ENCODE measurements around the gene BAG1. TPM values are rescaled to one million over a fixed set of nuclear protein-coding genes. Genes with fewer than 3 reads are reported as not detected.

The BAG1 gene
- total and polyA plus RNA-seq, 2 donors from 2014 or later = 134 to 268 TPM

DNA sequence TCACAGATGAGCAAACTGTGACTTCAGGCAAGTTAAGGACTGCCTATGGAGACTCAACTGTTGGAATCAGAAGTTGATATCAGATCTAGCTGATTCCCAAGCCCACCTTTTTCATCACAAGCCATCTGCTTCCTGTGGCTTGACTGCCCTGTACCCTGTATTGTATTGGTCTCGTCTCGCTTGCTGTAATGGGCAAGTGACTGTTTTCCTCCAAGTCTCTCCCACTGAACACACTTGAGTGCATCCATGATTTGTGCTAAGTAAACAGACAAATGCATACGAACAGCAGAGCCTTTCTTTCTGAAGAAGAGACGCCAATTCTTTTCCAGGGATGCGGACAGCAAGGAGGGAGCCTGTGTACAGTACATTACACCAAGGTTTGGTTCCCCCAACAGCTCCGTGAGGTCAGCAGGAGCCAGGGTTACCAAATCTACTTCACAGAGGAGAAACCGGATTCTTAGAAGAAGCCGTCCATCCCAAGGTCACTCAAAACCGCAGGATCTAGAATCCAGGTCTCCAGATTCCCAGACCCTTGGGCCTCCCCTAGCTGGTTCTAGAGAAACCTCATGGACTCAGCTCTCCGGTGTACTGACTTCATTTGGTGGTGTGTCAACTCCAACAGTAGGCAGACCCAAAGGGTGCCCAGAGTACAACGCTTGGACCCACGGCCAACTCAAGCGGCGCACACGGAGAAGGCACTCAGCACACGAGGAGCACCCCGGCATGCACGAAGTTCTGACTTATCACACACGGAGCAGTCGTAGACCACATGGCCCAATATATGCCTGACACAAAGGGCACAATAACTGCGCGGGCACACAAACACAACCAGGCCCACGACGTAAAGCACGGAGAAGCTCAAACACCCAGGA lies 1.1 kb downstream of the BAG1 start:
- TF ChIP-seq, protein P1, sequence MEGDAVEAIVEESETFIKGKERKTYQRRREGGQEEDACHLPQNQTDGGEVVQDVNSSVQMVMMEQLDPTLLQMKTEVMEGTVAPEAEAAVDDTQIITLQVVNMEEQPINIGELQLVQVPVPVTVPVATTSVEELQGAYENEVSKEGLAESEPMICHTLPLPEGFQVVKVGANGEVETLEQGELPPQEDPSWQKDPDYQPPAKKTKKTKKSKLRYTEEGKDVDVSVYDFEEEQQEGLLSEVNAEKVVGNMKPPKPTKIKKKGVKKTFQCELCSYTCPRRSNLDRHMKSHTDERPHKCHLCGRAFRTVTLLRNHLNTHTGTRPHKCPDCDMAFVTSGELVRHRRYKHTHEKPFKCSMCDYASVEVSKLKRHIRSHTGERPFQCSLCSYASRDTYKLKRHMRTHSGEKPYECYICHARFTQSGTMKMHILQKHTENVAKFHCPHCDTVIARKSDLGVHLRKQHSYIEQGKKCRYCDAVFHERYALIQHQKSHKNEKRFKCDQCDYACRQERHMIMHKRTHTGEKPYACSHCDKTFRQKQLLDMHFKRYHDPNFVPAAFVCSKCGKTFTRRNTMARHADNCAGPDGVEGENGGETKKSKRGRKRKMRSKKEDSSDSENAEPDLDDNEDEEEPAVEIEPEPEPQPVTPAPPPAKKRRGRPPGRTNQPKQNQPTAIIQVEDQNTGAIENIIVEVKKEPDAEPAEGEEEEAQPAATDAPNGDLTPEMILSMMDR (IDR thresholded peaks at IDR 0.05; ENCODE audit: borderline replicate concordance, extremely low read depth, insufficient read depth) = no peak
- peak in 3 of 5 donors; percentile 17 to 67 (median 61) for DNase-seq
- intact Hi-C loops (cut with DNase I) = no loop called here
- Histone ChIP-seq H3K4me3 (ENCODE audit: low read length in 3 of 3) (peak overlapping the region; percentile 90 to 96 (median 94)), H3K9me3 (ENCODE audit: control insufficient read depth in 2 of 3, insufficient read depth in 1 of 3, low read length in 3 of 3) (no peaks in the 10 kb centered on the region), H3K27ac (ENCODE audit: low read depth in 2 of 2, low read length in 2 of 2) (peak overlapping the region; percentile 81 to 92), H3K36me3 (ENCODE audit: control insufficient read depth in 2 of 3, insufficient read depth in 3 of 3, low read length in 3 of 3) (peaks cover 10 to 41% (median 30%) of the 10 kb centered on the region in 3 donors), H3K9ac (ENCODE audit: low read length in 3 of 3) (peak overlapping the region; percentile 77 to 92 (median 88)), H3K4me1 (ENCODE audit: control insufficient read depth in 2 of 3, insufficient read depth in 2 of 3, low read depth in 1 of 3, low read length in 3 of 3) (peaks cover 0 to 17% (median 8%) of the 10 kb centered on the region in 3 donors), H3K27me3 (ENCODE audit: control insufficient read depth, insufficient read depth, low read length) (no peaks in the 10 kb centered on the region)
- no peak for FAIRE-seq

DNA sequence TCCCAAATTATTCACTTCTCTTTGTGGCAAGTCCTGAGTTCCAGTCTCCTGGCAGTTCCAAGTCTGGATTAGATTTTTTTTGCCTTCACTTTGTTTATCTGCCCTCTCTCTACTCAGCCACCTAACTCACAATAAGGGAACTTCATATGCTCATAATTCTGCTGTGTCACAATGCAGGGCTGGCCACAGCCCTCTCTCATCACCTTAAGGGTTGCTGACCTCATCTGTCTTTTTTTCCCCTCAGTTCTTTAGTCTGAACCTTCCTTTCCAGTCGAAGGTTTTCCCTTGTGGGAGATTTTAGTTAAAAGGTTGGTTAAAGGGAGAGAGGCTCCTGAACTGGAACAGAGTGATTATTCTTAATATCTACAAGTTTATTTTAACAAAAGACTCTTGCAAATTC lies 4.1 kb downstream of the BAG1 start:
- Histone ChIP-seq H3K9ac (ENCODE audit: low read length in 3 of 3) (no peak overlapping the region), H3K27ac (ENCODE audit: low read depth in 2 of 2, low read length in 2 of 2) (no peak overlapping the region), H3K4me1 (ENCODE audit: control insufficient read depth in 2 of 3, insufficient read depth in 2 of 3, low read depth in 1 of 3, low read length in 3 of 3) (peaks cover 0 to 8% (median 2%) of the 10 kb centered on the region in 3 donors), H3K36me3 (ENCODE audit: control insufficient read depth in 2 of 3, insufficient read depth in 3 of 3, low read length in 3 of 3) (peaks cover 18 to 47% (median 41%) of the 10 kb centered on the region in 3 donors), H3K27me3 (ENCODE audit: control insufficient read depth, insufficient read depth, low read length) (no peaks in the 10 kb centered on the region), H3K9me3 (ENCODE audit: control insufficient read depth in 2 of 3, insufficient read depth in 1 of 3, low read length in 3 of 3) (no peaks in the 10 kb centered on the region), H3K4me3 (ENCODE audit: low read length in 3 of 3) (no peak overlapping the region)
- TF ChIP-seq, protein P1 (IDR thresholded peaks at IDR 0.05; ENCODE audit: borderline replicate concordance, extremely low read depth, insufficient read depth) = no peak
- intact Hi-C loops (cut with DNase I) = no loop called here
- no peak for FAIRE-seq
- no peak for DNase-seq

DNA sequence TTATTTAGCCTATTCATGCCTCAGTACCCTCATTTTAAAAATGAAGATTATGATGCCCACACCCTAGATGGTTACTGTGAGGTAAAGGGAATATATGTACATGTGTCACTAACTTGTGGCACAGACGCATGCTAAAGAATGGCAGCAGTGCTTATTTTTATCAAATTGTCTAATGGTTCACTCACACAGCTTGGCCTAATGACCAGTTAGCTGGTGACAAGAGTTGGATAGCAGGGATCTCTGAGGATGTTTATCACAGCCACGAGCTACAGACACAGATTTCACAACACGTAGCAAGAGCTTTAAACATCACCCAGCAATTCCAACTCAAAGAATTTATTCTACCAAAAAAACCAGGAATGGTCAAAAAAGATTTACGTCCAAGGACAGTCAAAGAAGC lies 7.2 kb downstream of the BAG1 start:
- Histone ChIP-seq H3K9me3 (ENCODE audit: control insufficient read depth in 2 of 3, insufficient read depth in 1 of 3, low read length in 3 of 3) (no peaks in the 10 kb centered on the region), H3K4me3 (ENCODE audit: low read length in 3 of 3) (no peak overlapping the region), H3K27ac (ENCODE audit: low read depth in 2 of 2, low read length in 2 of 2) (no peak overlapping the region), H3K27me3 (ENCODE audit: control insufficient read depth, insufficient read depth, low read length) (no peaks in the 10 kb centered on the region), H3K9ac (ENCODE audit: low read length in 3 of 3) (no peak overlapping the region), H3K36me3 (ENCODE audit: control insufficient read depth in 2 of 3, insufficient read depth in 3 of 3, low read length in 3 of 3) (peaks cover 18 to 67% (median 53%) of the 10 kb centered on the region in 3 donors), H3K4me1 (ENCODE audit: control insufficient read depth in 2 of 3, insufficient read depth in 2 of 3, low read depth in 1 of 3, low read length in 3 of 3) (peaks cover 0 to 6% (median 0%) of the 10 kb centered on the region in 3 donors)
- FAIRE-seq = no peak
- DNase-seq = no peak
- TF ChIP-seq, protein P1 (IDR thresholded peaks at IDR 0.05; ENCODE audit: borderline replicate concordance, extremely low read depth, insufficient read depth) = no peak
- intact Hi-C loops (cut with DNase I) = no loop called here

Data from kidney (tissue), 14 donors.